ENCODE data around the gene RSPH6A. TPM values are rescaled to one million over a fixed set of nuclear protein-coding genes. Genes with fewer than 3 reads are reported as not detected.

Gene RSPH6A
- total RNA-seq, 4 donors from 2014 or later = 0.50 to 8.9 (median 3.9) TPM

GRCh38 chr19:45773384-45773783, 41.7 kb downstream of the RSPH6A start:
- no peak overlapping the region for H3K27ac ChIP-seq
- H3K4me1 ChIP-seq = peaks cover 0 to 6% of the 10 kb centered on the region in 2 donors
- 62 to 70% methylated on average over 2 of the region's 2 CpGs for WGBS, 2 donors

GRCh38 chr19:45772912-45773311, 42.2 kb downstream of the RSPH6A start:
- Histone ChIP-seq H3K4me3 (replicated peaks in 1 of 3) (no peak overlapping the region), H3K27me3 (no peaks in the 10 kb centered on the region), H3K27ac (no peak overlapping the region), H3K9me3 (no peaks in the 10 kb centered on the region), H3K36me3 (peaks cover 15 to 19% of the 10 kb centered on the region in 2 donors), H3K4me1 (peaks cover 0 to 6% of the 10 kb centered on the region in 2 donors)
- TF ChIP-seq CTCF (IDR thresholded peaks at IDR 0.05) = no peak
- WGBS, 2 donors = 83 to 89% methylated on average over 1 to 2 of the region's 3 CpGs
- no peak for DNase-seq
- intact Hi-C loops (cut with DNase I) = no loop called here

More at GRCh38 chr19:45773384-45773783, 41.7 kb downstream of the RSPH6A start:
- DNase-seq = no peak
- Histone ChIP-seq H3K27me3 (no peaks in the 10 kb centered on the region), H3K36me3 (peaks cover 15 to 19% of the 10 kb centered on the region in 2 donors), H3K9me3 (no peaks in the 10 kb centered on the region), H3K4me3 (replicated peaks in 1 of 3) (no peak overlapping the region)
- intact Hi-C loops (cut with DNase I) = no loop called here
- TF ChIP-seq POLR2A (IDR thresholded peaks at IDR 0.05) (no peak), CTCF (IDR thresholded peaks at IDR 0.05) (no peak)

- intact Hi-C loops (cut with DNase I) = no loop called here
- DNase-seq = no peak
- H3K9me3 ChIP-seq = no peaks in the 10 kb centered on the region
- H3K4me1 ChIP-seq = peaks cover 0 to 6% of the 10 kb centered on the region in 2 donors
- TF ChIP-seq POLR2A (IDR thresholded peaks at IDR 0.05) (no peak), CTCF (IDR thresholded peaks at IDR 0.05) (no peak)
- H3K27ac ChIP-seq = no peak overlapping the region
- H3K27me3 ChIP-seq = no peaks in the 10 kb centered on the region
- H3K36me3 ChIP-seq = peaks cover 11 to 15% of the 10 kb centered on the region in 2 donors
- WGBS, 2 donors = 80 to 83% methylated on average over 14 of the region's 14 CpGs
- no peak overlapping the region for H3K4me3 ChIP-seq (replicated peaks in 1 of 3)
Observed at GRCh38 chr19:45772130-45772840, 42.8 kb downstream of the RSPH6A start.

- Histone ChIP-seq H3K36me3 (peaks cover 2 to 7% of the 10 kb centered on the region in 2 donors), H3K9me3 (no peaks in the 10 kb centered on the region), H3K27me3 (no peaks in the 10 kb centered on the region), H3K27ac (peak overlapping the region in 2 of 3 donors; percentile 64 to 91), H3K4me1 (peaks cover 8 to 14% of the 10 kb centered on the region in 2 donors), H3K4me3 (replicated peaks in 1 of 3) (no peak overlapping the region)
- DNase-seq = peak in 1 of 2 donors; percentile 27
- intact Hi-C loops (cut with DNase I) = no loop called here
- WGBS, 2 donors = 79 to 81% methylated on average over 21 to 31 of the region's 46 CpGs
- TF ChIP-seq POLR2A (IDR thresholded peaks at IDR 0.05) (no peak), CTCF (IDR thresholded peaks at IDR 0.05) (no peak)
Observed at GRCh38 chr19:45771311-45771933, 43.7 kb downstream of the RSPH6A start.
